ENCODE measurements around the gene L1CAM.
A peak's percentile ranks its signal among the peaks of the same experiment; 100 is the strongest.

The L1CAM gene

GRCh38 chrX:153926858-153927671, 41.1 kb upstream of the L1CAM start:
- ChIA-PET CTCF (interaction anchor here (0.6 to 14.7 kb wide), 6 partner anchors 13 to 259 kb away, joined by 3 to 267 read pairs (median 4); partner anchors contain the start of genes PLXNB3 and RENBP), POLR2A (interaction anchor here (0.6 to 4.2 kb wide), 11 partner anchors 13 to 239 kb away, joined by 3 to 67 read pairs (median 7); partner anchors contain the start of genes HCFC1, RENBP, SLC6A8 and TMEM187)
- H3K9me3 ChIP-seq (ENCODE audit: control insufficient read depth, insufficient read depth, low read depth, low read length), result no peaks in the 10 kb centered on the region
- H3K36me3 ChIP-seq (ENCODE audit: control insufficient read depth in 2 of 2, insufficient read depth in 1 of 2, low read length in 2 of 2), result peaks cover 9 to 32% of the 10 kb centered on the region in 2 experiments
- peak overlapping the region; percentile 66 for H3K4me3 ChIP-seq (ENCODE audit: low read depth, low read length)
- H3K27ac ChIP-seq (ENCODE audit: extremely low read depth, low read depth, low read length), result peak overlapping the region; percentile 95
- H3K4me1 ChIP-seq (ENCODE audit: control insufficient read depth, insufficient read depth, low read length), result peaks cover 10% of the 10 kb centered on the region
- TF ChIP-seq PATZ1 (tag by site-specific recombination; IDR thresholded peaks at IDR 0.05) (0 out of 2 replicates have a peak, but pooled peaks have one; percentile 13), ZNF394 (tag by site-specific recombination; IDR thresholded peaks at IDR 0.05; ENCODE audit: borderline replicate concordance) (no peak), GLI2 (tag by site-specific recombination; IDR thresholded peaks at IDR 0.05; ENCODE audit: borderline replicate concordance, low read depth) (no peak), GLIS2 (tag by site-specific recombination; IDR thresholded peaks at IDR 0.05) (peak; percentile 66), ZNF324 (tag by site-specific recombination; IDR thresholded peaks at IDR 0.05) (no peak), HOXC10 (CRISPR knock-in tag; IDR thresholded peaks at IDR 0.05) (0 out of 2 replicates have a peak, but pooled peaks have one; percentile 72), ZNF645 (tag by site-specific recombination; IDR thresholded peaks at IDR 0.05) (no peak), ZNF670 (tag by site-specific recombination; IDR thresholded peaks at IDR 0.05; ENCODE audit: low read depth) (no peak), ZIC2 (tag by site-specific recombination; IDR thresholded peaks at IDR 0.05) (peak; percentile 35; the same call in 1 of the 2 replicates), ZFP3 (tag by site-specific recombination; IDR thresholded peaks at IDR 0.05; ENCODE audit: low read depth) (no peak), EGR2 (tag by site-specific recombination; IDR thresholded peaks at IDR 0.05; ENCODE audit: low read depth) (peak; percentile 72), ZNF169 (tag by site-specific recombination; IDR thresholded peaks at IDR 0.05) (no peak), ZNF354C (tag by site-specific recombination; IDR thresholded peaks at IDR 0.05; ENCODE audit: borderline replicate concordance, low read depth) (no peak), ZSCAN5A (tag by site-specific recombination; IDR thresholded peaks at IDR 0.05) (no peak), SP2 (tag by site-specific recombination; IDR thresholded peaks at IDR 0.05) (peak; percentile 40; the same call in 1 of the 2 replicates)
- TF ChIP-seq, protein P1, sequence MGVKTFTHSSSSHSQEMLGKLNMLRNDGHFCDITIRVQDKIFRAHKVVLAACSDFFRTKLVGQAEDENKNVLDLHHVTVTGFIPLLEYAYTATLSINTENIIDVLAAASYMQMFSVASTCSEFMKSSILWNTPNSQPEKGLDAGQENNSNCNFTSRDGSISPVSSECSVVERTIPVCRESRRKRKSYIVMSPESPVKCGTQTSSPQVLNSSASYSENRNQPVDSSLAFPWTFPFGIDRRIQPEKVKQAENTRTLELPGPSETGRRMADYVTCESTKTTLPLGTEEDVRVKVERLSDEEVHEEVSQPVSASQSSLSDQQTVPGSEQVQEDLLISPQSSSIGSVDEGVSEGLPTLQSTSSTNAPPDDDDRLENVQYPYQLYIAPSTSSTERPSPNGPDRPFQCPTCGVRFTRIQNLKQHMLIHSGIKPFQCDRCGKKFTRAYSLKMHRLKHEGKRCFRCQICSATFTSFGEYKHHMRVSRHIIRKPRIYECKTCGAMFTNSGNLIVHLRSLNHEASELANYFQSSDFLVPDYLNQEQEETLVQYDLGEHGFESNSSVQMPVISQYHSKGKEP (tag by site-specific recombination; IDR thresholded peaks at IDR 0.05), result no peak
- TF ChIP-seq, protein P2, sequence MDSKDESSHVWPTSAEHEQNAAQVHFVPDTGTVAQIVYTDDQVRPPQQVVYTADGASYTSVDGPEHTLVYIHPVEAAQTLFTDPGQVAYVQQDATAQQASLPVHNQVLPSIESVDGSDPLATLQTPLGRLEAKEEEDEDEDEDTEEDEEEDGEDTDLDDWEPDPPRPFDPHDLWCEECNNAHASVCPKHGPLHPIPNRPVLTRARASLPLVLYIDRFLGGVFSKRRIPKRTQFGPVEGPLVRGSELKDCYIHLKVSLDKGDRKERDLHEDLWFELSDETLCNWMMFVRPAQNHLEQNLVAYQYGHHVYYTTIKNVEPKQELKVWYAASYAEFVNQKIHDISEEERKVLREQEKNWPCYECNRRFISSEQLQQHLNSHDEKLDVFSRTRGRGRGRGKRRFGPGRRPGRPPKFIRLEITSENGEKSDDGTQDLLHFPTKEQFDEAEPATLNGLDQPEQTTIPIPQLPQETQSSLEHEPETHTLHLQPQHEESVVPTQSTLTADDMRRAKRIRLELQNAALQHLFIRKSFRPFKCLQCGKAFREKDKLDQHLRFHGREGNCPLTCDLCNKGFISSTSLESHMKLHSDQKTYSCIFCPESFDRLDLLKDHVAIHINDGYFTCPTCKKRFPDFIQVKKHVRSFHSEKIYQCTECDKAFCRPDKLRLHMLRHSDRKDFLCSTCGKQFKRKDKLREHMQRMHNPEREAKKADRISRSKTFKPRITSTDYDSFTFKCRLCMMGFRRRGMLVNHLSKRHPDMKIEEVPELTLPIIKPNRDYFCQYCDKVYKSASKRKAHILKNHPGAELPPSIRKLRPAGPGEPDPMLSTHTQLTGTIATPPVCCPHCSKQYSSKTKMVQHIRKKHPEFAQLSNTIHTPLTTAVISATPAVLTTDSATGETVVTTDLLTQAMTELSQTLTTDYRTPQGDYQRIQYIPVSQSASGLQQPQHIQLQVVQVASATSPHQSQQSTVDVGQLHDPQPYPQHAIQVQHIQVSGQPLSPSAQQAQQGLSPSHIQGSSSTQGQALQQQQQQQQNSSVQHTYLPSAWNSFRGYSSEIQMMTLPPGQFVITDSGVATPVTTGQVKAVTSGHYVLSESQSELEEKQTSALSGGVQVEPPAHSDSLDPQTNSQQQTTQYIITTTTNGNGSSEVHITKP (tag by site-specific recombination; IDR thresholded peaks at IDR 0.05), result no peak
- TF ChIP-seq, protein P3, sequence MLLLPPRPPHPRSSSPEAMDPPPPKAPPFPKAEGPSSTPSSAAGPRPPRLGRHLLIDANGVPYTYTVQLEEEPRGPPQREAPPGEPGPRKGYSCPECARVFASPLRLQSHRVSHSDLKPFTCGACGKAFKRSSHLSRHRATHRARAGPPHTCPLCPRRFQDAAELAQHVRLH (tag by site-specific recombination; IDR thresholded peaks at IDR 0.05), result no peak
- TF ChIP-seq, protein P4, sequence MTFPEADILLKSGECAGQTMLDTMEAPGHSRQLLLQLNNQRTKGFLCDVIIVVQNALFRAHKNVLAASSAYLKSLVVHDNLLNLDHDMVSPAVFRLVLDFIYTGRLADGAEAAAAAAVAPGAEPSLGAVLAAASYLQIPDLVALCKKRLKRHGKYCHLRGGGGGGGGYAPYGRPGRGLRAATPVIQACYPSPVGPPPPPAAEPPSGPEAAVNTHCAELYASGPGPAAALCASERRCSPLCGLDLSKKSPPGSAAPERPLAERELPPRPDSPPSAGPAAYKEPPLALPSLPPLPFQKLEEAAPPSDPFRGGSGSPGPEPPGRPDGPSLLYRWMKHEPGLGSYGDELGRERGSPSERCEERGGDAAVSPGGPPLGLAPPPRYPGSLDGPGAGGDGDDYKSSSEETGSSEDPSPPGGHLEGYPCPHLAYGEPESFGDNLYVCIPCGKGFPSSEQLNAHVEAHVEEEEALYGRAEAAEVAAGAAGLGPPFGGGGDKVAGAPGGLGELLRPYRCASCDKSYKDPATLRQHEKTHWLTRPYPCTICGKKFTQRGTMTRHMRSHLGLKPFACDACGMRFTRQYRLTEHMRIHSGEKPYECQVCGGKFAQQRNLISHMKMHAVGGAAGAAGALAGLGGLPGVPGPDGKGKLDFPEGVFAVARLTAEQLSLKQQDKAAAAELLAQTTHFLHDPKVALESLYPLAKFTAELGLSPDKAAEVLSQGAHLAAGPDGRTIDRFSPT (tag by site-specific recombination; IDR thresholded peaks at IDR 0.05), result peak; percentile 30
- TF ChIP-seq, protein P5, sequence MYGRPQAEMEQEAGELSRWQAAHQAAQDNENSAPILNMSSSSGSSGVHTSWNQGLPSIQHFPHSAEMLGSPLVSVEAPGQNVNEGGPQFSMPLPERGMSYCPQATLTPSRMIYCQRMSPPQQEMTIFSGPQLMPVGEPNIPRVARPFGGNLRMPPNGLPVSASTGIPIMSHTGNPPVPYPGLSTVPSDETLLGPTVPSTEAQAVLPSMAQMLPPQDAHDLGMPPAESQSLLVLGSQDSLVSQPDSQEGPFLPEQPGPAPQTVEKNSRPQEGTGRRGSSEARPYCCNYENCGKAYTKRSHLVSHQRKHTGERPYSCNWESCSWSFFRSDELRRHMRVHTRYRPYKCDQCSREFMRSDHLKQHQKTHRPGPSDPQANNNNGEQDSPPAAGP (tag by site-specific recombination; IDR thresholded peaks at IDR 0.05), result peak; percentile 75

All from HEK293 (cell line).